GF-D8 (cell line): Measurements from ENCODE around the gene CDIP1.
"Not testable (repeated sequence)": the region's sequence is repeated elsewhere in the genome, so short reads cannot be mapped to it uniquely, and the experiment has no call there.

ENCODE experiments used
- DNase-seq: peaks from one replicate; lab custom pipeline; 2025; lab: John Stamatoyannopoulos, UW

The CDIP1 gene

GRCh38 chr16:4538350-4539235 is at the start of gene CDIP1:
CDIP1 (minus strand) TSS chr16:4538773; CDS start chr16:4514130, 24,643 bp downstream.
- peak; percentile 88 for DNase-seq

DNA sequence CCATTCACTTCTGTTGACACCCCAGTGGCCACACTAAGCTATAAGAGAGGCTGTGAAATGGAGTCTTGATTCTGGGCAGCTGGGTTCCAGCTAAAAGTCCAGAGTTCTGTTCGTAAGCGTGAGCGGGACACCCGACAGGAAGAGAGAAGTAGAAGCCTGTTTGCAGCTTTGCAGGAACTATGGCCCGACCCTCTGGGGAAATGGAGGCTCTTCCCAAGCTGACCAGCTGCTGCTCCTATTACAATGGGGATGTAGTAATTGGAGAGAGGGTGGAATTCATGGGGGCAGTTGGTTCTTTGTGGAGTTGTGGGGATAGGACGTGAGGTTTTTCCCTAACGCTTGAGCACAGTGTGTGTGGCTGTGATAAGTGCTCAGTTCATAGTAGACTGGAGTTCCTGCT is 47.7 kb upstream of the CDIP1 start:
- no peak for DNase-seq

DNA sequence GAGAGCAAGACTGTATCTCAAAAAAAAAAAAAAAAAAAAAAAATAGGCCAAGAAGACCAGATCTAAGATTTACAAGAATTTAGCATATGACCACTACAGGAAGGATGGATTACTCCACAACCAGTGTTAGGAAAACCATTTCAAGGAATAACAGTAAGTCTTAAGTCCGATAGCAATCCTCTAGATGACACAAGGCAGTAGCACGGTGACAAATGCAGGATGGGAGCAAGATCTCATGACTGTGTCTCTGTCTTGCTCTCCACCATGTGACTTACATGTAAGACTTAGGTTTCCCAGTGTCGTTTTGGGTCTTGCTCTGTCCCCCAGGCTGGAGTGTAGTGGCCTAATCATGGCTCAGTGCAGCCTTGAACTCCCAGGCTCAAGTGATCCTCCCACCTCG is 45.3 kb upstream of the CDIP1 start:
- peak; percentile 78 for DNase-seq

GRCh38 chr16:4580250-4580649 is 41.7 kb upstream of the CDIP1 start:
- no peak for DNase-seq

DNA sequence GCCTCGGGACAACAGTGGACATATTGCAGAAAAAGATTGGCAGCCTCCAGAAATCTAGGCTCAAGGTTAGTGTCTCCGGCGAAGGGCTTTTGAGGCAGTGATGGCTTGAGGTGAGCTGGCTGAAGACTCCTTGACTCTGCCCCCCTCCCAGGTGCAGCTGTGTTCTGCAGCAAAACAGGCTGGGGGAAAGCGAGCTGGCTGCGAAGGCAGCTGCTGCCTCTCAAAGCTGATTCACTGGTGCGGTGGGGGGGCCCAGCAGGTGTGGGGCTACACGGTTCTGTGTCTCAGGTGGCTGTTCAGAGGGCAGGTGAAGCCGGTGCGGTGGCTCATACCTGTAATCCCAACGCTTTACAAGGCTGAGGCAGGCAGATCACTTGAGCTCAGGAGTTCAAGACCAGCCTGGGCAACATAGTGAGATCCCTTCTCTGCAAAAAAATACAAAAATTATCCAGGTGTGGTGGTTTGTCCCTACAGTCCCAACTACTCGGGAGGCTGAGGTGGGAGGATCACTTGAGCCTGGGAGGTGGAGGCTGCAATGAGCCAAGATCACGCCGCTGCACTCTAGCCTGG is 40.5 kb upstream of the CDIP1 start:
- DNase-seq: no peak

DNA sequence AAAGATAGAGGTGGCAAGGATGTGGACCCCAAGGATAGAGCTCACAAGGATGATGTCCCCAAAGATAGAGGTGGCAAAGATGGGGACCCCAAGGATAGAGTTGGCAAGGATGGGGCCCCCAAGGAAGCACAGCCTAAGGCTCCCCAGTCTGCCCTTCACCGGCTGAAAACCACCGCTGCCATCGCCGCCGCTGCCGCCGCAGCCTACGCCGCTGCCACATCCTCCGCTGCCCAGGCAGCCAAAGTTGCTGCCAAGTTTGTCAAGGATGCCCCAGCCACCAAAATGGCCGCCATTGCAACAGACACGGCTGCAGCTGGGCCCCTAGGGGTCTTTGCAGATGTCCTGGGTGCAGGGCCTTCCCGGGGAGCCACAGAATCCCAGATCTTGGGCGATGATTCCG is 37.4 kb upstream of the CDIP1 start:
- no peak for DNase-seq

DNA sequence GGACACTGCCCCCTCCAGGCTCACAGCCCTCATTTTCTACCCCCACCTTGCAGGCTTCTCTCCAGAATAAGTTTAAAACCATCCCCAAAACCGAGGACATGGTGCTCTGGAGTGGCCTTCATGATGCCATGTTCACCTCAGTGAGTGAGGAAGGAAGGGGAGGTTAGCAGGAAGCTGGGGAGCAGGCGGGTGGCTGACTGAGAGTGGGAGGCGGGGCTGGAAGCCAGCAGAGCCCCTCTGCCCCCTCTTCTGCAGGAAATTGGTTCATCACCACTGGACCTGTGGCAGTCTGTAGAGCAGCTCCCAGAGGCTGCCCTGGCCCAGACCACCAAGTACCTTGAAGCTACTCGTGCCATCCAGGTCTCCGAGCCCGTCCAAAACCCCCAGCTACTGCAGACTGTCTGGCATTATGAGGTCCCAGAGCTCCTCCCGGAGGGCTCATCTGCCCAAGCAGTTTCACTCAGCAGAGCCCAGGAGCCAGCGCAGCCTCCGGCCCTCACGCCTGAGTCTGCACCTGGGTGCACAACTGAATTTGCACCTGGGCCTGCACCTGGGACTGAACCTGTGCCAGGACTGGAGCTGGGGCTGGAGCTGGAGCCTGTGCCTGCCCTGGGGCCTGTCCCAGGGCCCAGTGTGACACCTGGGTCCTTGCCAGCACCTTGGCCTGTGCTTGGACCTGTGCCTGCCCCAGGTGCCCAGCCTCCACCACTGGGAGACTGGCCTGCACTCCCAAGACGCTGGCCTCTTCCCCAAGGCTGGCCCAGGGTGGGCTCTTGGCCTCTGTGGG is 36.5 kb upstream of the CDIP1 start:
- peak; percentile 42 for DNase-seq

DNA sequence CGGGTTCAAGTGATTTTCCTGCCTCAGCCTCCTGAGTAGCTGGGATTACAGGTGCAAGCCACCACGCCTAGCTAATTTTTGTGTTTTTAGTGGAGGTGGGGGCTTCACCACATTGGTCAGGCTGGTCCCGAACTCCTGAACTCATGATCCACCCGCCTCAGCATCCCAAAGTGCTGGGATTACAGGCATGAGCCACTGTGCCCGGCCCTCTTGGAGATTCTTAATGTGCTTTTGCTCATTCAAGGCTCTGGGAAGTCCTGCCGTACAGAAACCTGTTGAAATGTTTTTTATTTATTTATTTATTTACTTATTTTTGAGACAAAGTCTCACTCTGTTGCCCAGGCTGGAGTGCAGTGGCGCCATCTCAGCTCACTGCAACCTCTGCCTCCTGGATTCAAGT is 35.4 kb upstream of the CDIP1 start:
- not testable (repeated sequence) for DNase-seq

GRCh38 chr16:4572715-4573114 is 34.1 kb upstream of the CDIP1 start:
- DNase-seq: no peak

GRCh38 chr16:4570688-4571321 is 32.2 kb upstream of the CDIP1 start:
- DNase-seq: no peak

GRCh38 chr16:4570086-4570485 is 31.5 kb upstream of the CDIP1 start:
- no peak for DNase-seq

DNA sequence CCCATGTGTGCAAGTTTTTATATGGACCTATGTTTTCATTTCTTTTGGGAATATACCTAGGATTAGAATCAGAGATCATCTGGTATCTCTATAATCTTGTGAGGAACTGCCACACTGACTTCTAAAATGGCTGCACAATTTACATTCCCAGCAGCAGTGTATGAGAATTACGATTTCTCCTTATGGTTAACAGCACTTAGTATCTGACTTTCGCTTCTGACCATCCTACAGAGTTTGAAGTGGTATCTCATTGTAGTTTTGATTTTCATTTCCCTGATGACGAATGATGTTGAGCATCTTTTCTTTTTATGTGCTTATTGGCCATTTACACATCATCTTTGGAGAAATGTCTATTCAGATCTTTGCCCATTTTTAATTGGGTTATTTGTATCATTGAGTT is 27.6 kb upstream of the CDIP1 start:
- no peak for DNase-seq

GRCh38 chr16:4564661-4565267 is 26.2 kb upstream of the CDIP1 start:
- no peak for DNase-seq

GRCh38 chr16:4561596-4561995 is 23.0 kb upstream of the CDIP1 start:
- no peak for DNase-seq

DNA sequence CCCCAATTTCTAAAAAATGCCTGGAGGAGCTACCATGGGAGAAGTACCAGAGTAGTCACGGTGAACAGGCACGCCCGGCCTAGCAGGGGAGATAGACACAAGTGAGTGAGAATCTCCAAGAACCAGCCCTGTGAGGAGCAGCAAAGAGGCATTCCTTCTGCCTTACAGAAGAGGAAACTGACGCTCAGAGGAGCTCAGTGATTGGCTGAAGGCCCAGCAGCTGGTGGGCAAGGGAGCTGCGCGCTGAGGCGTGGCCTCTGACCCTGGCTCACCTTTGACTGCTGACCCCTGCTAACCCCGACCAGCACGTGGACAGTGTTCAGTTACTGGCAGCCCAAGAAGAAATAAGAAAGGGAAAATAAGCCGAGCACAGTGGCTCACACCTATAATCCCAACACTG is 19.4 kb upstream of the CDIP1 start:
- DNase-seq: no peak

DNA sequence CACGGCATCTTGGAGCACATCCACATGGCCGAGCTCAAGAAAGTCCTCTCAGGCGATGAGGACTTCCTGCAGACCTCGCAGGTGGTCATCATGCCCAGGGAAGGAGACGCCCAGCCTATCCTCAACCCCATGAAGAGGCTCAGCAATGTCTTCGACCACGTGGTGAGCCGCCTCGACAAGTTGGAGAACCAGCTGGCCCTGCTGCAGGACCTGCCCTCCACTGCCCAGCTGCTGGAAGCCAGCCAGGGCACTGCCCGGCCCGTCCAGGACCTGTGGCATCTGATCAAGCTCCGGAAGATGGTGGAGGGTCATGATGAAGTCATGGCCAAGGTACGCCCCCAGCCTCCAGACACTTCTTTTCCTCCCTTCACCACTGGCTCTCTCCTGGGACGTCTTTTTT is 18.0 kb upstream of the CDIP1 start:
- no peak for DNase-seq

GRCh38 chr16:4556112-4556511 is 17.5 kb upstream of the CDIP1 start, which contains the start of gene C16orf96:
C16orf96 (plus strand) TSS chr16:4556340; CDS start chr16:4556490, 150 bp downstream.
- DNase-seq: no peak

DNA sequence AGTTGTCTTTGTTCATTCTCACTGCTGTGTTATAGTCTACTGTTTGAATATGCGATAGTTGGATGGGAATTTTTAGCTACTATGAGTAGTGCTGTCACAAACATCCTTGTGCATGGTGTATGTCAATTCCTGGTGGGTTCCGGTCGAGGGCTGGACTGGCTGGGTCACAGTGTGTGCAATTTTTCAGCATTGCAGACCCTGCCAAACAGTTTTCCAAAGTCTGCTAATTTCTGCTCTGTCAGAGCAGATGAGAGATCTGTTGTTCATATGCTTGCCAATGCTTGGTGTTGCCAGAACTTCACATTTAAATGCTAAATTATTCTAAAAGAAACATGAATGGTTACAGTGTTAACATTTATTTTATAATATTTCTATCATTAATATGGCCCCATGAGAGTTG is 14.0 kb upstream of the CDIP1 start:
- no peak for DNase-seq

GRCh38 chr16:4550591-4550990 is 12.0 kb upstream of the CDIP1 start:
- DNase-seq: no peak

GRCh38 chr16:4548124-4548523 is 9.6 kb upstream of the CDIP1 start:
- no peak for DNase-seq

DNA sequence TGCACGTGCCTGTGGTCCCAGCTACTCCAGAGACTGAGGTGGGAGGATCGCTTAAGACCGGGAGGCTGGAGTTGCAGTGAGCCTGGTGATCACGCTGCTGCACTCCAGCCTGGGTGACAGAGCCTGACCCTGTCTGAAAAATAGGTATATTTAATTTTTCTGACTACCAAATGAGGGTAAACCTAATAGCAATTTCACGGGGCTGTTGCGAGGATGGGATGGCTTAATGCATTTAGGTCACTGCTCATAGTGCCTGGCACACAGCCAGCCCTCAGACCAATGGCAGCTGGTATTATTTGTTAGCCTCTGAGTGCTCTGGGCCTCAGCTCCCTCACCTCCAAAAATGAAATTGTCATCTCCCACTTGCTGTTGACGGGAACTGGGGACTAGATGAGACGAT is 5.9 kb upstream of the CDIP1 start:
- DNase-seq: no peak
